Esophagus squamous epithelium (tissue), 5 donors: ENCODE measurements around the gene ZNFX1. TPM values are rescaled to one million over a fixed set of nuclear protein-coding genes. Genes with fewer than 3 reads are reported as not detected.
A peak's percentile ranks its signal among the peaks of the same experiment; 100 is the strongest.

ENCODE experiments used
- DNase-seq: peaks from one replicate; lab custom pipeline; 2025; lab: John Stamatoyannopoulos, UW
- H3K27ac ChIP-seq, 4 donors: fragments of 200-600 bp; sonication (generic); one replicate each; pipeline ENCODE4 v1.5.1; 2016 to 2019; ENCODE audit warnings: mild to moderate bottlenecking in 1 of 4
- H3K27me3 ChIP-seq, 4 donors: fragments of 200-600 bp; sonication (generic); 1 replicate in 3 of 4; 2 replicates in 1 of 4; pipeline versions ENCODE4 v1.5.1 to v1.6.0; 2017 to 2021; ENCODE audit warnings: antibody characterized with exemption in 1 of 4
- H3K36me3 ChIP-seq, 3 donors: fragments of 200-600 bp; sonication (generic); one replicate each; pipeline ENCODE4 v1.5.1; 2016 to 2019
- H3K4me1 ChIP-seq, 3 donors: fragments of 200-600 bp; sonication (generic); one replicate each; pipeline ENCODE4 v1.5.1; 2017 to 2019
- H3K4me3 ChIP-seq, 4 donors: fragments of 200-600 bp; sonication (generic); 1 replicate in 3 of 4; 2 replicates in 1 of 4; pipeline ENCODE4 v1.5.1; 2016 to 2019; ENCODE audit warnings: mild to moderate bottlenecking in 2 of 4, moderate library complexity in 1 of 4
- H3K9me3 ChIP-seq, 3 donors: fragments of 200-600 bp; sonication (generic); one replicate each; pipeline ENCODE4 v1.5.1; 2016 to 2019
- POLR2A ChIP-seq, 4 donors: fragments of 450-650 bp; IDR thresholded peaks; one replicate each; pipeline ENCODE4 v1.6.1; 2017; ENCODE audit warnings: antibody characterized with exemption in 4 of 4, mild to moderate bottlenecking in 4 of 4, moderate library complexity in 3 of 4
- WGBS, 2 donors: methylation state at CpG; one replicate each; pipeline ENCODE4 v1.1.5; 2018; 5-methylcytosine and 5-hydroxymethylcytosine counted together
- intact Hi-C: fragments of 100-400 bp; cut with DNase I; formaldehyde crosslinking; loops from one replicate; pipeline ENCODE4 v1.15.0; 2022
- total RNA-seq, 4 donors: library from RNA; depleted of rRNA; stranded (reverse); fragments of >200 nt; gene quantifications; one replicate each; pipeline ENCODE4 v1.1.0, GENCODE V29; 2016
- TF ChIP-seq, protein P1 (sequence below), 6 experiments: fragments of 450-650 bp in 4 of 6; fragments of 200-600 bp in 2 of 6; sonication (generic) in 2 of 6; IDR thresholded peaks; one replicate each; pipeline ENCODE4 v1.5.1; 2016 to 2019; ENCODE audit warnings: antibody characterized with exemption in 6 of 6, mild to moderate bottlenecking in 4 of 6, moderate library complexity in 4 of 6
- donor health status: DM: yes; HTN: yes; CAD: no.

Gene ZNFX1
- total RNA-seq, 4 donors from 2014 or later, result 12.8 to 25.2 (median 17.9) TPM

DNA sequence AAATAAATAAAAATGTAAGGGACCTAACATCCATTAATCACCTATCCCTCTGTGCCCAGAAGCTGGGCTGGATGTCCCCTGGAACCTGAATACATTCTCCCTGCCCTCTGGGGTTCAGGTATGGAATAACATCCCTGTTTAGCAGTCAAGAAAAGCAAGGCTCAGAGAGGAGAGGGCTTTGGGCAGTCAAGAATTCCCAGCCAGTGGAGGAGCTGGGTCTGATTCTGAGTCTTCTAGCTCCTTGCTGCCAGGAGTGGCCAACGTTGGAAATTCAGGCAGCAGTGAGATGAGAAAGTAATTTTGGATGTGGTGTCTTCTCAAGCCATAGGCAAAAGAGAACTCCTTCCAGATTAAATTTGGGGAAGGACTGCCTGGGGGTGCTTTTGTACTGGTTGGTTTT lies 42.6 kb upstream of the ZNFX1 start:
- Histone ChIP-seq H3K36me3 (no peaks in the 10 kb centered on the region), H3K4me3 (no peak overlapping the region), H3K27ac (no peak overlapping the region), H3K27me3 (peaks cover 10 to 69% (median 16%) of the 10 kb centered on the region in 4 donors), H3K9me3 (no peaks in the 10 kb centered on the region), H3K4me1 (peaks cover 4 to 31% (median 16%) of the 10 kb centered on the region in 3 donors)
- TF ChIP-seq, protein P1, sequence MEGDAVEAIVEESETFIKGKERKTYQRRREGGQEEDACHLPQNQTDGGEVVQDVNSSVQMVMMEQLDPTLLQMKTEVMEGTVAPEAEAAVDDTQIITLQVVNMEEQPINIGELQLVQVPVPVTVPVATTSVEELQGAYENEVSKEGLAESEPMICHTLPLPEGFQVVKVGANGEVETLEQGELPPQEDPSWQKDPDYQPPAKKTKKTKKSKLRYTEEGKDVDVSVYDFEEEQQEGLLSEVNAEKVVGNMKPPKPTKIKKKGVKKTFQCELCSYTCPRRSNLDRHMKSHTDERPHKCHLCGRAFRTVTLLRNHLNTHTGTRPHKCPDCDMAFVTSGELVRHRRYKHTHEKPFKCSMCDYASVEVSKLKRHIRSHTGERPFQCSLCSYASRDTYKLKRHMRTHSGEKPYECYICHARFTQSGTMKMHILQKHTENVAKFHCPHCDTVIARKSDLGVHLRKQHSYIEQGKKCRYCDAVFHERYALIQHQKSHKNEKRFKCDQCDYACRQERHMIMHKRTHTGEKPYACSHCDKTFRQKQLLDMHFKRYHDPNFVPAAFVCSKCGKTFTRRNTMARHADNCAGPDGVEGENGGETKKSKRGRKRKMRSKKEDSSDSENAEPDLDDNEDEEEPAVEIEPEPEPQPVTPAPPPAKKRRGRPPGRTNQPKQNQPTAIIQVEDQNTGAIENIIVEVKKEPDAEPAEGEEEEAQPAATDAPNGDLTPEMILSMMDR (IDR thresholded peaks at IDR 0.05), result peak in 4 of 6 experiments; percentile 14 to 31 (median 16)
- TF ChIP-seq POLR2A (IDR thresholded peaks at IDR 0.05), result no peak
- DNase-seq, result no peak
- WGBS, 2 donors, result 0% methylated on average over 1 of the region's 1 CpG
- intact Hi-C loops, result loop anchor here (10.0 kb wide), 1 partner anchor 76 kb away; no protein-coding TSS in a partner anchor

DNA sequence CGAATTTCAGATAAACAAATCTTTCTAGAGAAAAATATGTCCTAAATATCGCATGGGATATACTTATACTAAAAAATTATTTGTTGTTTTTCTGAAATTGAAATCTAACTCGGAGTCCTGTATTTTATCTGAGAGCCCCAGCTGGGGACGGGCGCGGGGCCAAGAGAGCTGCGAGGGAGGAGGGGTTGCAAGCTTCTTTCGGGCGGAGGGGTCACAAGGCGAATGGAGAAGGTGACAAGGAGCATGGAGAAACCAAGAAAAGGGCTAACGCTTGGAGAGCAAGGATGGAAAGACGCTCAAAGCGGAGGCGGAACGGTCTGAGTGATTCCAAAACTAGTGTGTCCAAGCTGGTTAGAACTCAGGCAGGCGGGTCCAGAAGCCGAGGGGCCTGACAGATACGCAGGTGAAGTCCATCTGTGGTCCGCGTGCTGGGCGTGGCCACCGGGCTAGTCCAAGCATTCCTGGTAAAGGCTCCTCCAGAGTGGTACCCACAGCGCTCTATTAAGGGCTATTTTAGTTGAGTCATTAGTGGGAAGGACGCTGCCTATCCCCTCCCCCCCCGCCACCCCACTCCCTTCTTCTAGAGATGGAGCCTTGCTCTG lies 41.5 kb upstream of the ZNFX1 start:
- no peak for DNase-seq
- TF ChIP-seq, protein P1 (IDR thresholded peaks at IDR 0.05), result no peak
- TF ChIP-seq POLR2A (IDR thresholded peaks at IDR 0.05), result no peak
- peaks cover 10 to 65% (median 16%) of the 10 kb centered on the region in 4 donors for H3K27me3 ChIP-seq

DNA sequence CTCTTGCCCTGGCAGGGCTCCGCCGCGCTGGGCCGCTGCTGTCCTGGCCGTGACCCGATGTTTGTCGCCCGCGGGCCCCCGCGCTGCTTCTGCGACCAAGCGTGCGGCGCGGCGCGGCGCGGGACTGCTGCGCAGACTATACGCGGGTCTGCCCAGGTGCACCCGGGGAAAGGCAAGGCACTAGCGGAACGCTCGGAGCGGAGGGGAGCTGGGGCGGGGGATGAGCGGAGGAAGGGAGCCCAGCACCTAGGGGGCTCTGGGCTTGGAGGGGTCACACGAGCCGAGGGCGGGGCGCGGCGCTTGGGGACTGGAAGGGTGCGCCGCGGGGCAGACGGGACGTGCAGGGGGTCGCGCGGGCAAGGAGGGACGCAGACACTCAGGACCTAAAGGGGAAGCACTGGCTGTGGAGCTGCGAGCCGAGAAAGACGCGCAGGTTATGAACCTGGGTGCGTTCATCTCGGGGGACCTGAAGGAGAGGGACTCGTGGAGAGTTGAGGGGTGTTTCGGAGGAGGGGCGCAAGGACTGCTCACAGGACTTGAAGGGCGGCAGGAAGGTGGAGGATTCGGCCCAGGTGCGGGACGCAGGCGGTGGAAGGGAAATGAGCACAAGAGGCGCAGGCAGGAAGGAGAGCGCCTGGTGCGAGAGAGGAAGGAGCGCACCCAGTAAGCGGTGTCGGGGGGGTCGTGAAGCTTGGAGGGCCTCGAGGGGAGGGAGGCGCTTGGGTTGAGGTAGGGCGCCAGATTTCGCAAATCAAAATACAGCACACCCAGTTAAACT lies 40.8 kb upstream of the ZNFX1 start:
- no peaks in the 10 kb centered on the region for H3K9me3 ChIP-seq
- intact Hi-C loops, result no loop called here
- H3K36me3 ChIP-seq, result no peaks in the 10 kb centered on the region
- peaks cover 10 to 65% (median 16%) of the 10 kb centered on the region in 4 donors for H3K27me3 ChIP-seq
- peaks cover 4 to 22% (median 16%) of the 10 kb centered on the region in 3 donors for H3K4me1 ChIP-seq
- 2 to 5% methylated on average over 24 to 33 of the region's 70 CpGs for WGBS, 2 donors
- H3K4me3 ChIP-seq, result peak overlapping the region; percentile 1 to 51 (median 34)
- TF ChIP-seq POLR2A (IDR thresholded peaks at IDR 0.05), result no peak
- TF ChIP-seq, protein P1 (IDR thresholded peaks at IDR 0.05), result no peak
- no peak overlapping the region for H3K27ac ChIP-seq
- DNase-seq, result no peak

More for the DNA sequence above, 41.5 kb upstream of the ZNFX1 start:
- Histone ChIP-seq H3K4me3 (peak overlapping the region in 3 of 4 donors; percentile 29 to 51 (median 38)), H3K27ac (no peak overlapping the region), H3K36me3 (no peaks in the 10 kb centered on the region), H3K9me3 (no peaks in the 10 kb centered on the region), H3K4me1 (peaks cover 4 to 28% (median 16%) of the 10 kb centered on the region in 3 donors)
- WGBS, 2 donors, result 19 to 21% methylated on average over 23 to 24 of the region's 25 CpGs
- intact Hi-C loops, result no loop called here

DNA sequence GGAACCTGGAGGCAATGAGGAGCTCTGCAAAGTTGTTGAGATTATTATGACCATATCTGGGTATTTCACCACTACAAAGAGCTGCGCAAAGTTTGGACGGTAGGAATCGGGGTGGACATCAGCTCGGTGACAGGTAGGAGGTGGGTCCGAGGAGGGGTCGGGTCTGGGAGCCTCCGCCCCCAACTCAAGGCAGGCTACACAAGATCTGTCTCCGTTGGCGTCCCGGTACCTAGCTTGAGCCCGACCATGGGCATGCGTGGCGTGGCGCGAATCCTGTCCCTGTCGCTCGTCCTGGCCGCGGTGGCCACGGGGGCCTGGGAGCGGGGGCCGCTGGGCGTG lies 40.2 kb upstream of the ZNFX1 start:
- H3K4me1 ChIP-seq, result peaks cover 4 to 19% (median 16%) of the 10 kb centered on the region in 3 donors
- TF ChIP-seq, protein P1 (IDR thresholded peaks at IDR 0.05), result no peak
- no peak for TF ChIP-seq POLR2A (IDR thresholded peaks at IDR 0.05)
- peaks cover 10 to 65% (median 16%) of the 10 kb centered on the region in 4 donors for H3K27me3 ChIP-seq
- no peaks in the 10 kb centered on the region for H3K9me3 ChIP-seq
- 17 to 20% methylated on average over 12 to 17 of the region's 23 CpGs for WGBS, 2 donors
- no peak overlapping the region for H3K27ac ChIP-seq
- DNase-seq, result no peak
- H3K4me3 ChIP-seq, result peak overlapping the region in 3 of 4 donors; percentile 29 to 51 (median 38)
- H3K36me3 ChIP-seq, result no peaks in the 10 kb centered on the region
- intact Hi-C loops, result no loop called here

DNA sequence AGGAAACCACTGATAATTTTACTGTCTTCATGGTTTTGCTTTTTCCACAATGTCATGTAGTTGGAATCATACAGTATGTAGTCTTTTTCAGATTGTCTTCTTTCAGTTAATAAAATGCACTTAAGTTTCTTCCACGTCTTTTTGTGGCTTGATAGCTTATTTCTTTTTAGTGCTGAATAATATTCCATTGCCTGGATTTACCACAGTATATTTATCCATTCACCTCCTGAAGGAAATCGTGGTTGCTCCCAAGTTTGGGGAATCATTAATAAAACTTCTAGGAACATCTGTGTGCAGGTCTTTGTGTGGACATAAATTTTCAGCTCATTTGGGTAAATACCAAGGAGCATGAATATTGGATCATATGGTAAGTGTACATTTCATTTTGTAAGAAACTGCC lies 38.8 kb upstream of the ZNFX1 start:
- Histone ChIP-seq H3K9me3 (no peaks in the 10 kb centered on the region), H3K4me3 (no peak overlapping the region), H3K36me3 (no peaks in the 10 kb centered on the region), H3K27me3 (peaks cover 10 to 65% (median 16%) of the 10 kb centered on the region in 4 donors), H3K4me1 (peaks cover 4 to 19% (median 16%) of the 10 kb centered on the region in 3 donors), H3K27ac (no peak overlapping the region)
- DNase-seq, result no peak
- intact Hi-C loops, result no loop called here
- WGBS, 2 donors, result 39 to 49% methylated on average over 2 of the region's 2 CpGs
- TF ChIP-seq, protein P1 (IDR thresholded peaks at IDR 0.05), result no peak
- TF ChIP-seq POLR2A (IDR thresholded peaks at IDR 0.05), result no peak
